AG10803 (cell line): ENCODE measurements around the gene TBXA2R.

Source experiments
- DNase-seq: peaks from one replicate; pipeline ENCODE4 v3.0.0; 2010; ENCODE audit warnings: low read depth
- H3K4me3 ChIP-seq: 2 replicates; pipeline ENCODE4 v1.5.1; 2011; ENCODE audit warnings: mild to moderate bottlenecking, low read length, control low read depth
- TF ChIP-seq, protein P1 (sequence below): conservative IDR thresholded peaks from 2 replicates; pipeline ENCODE4 v1.5.1; 2011; ENCODE audit warnings: mild to moderate bottlenecking, low read length, control low read depth, inconsistent platforms

Gene TBXA2R

GRCh38 chr19:3618811-3619630 is 12.3 kb upstream of the TBXA2R start:
- no peak for DNase-seq
- TF ChIP-seq, protein P1, sequence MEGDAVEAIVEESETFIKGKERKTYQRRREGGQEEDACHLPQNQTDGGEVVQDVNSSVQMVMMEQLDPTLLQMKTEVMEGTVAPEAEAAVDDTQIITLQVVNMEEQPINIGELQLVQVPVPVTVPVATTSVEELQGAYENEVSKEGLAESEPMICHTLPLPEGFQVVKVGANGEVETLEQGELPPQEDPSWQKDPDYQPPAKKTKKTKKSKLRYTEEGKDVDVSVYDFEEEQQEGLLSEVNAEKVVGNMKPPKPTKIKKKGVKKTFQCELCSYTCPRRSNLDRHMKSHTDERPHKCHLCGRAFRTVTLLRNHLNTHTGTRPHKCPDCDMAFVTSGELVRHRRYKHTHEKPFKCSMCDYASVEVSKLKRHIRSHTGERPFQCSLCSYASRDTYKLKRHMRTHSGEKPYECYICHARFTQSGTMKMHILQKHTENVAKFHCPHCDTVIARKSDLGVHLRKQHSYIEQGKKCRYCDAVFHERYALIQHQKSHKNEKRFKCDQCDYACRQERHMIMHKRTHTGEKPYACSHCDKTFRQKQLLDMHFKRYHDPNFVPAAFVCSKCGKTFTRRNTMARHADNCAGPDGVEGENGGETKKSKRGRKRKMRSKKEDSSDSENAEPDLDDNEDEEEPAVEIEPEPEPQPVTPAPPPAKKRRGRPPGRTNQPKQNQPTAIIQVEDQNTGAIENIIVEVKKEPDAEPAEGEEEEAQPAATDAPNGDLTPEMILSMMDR, result no peak
- no peak overlapping the region for H3K4me3 ChIP-seq

GRCh38 chr19:3618144-3618810 is 11.6 kb upstream of the TBXA2R start:
- H3K4me3 ChIP-seq, result 0 out of 2 replicates have a peak overlapping the region, but pooled peaks have one; percentile 7
- peak; percentile 57 for DNase-seq

GRCh38 chr19:3617463-3617862 is 10.8 kb upstream of the TBXA2R start:
- DNase-seq, result no peak
- no peak overlapping the region for H3K4me3 ChIP-seq
- TF ChIP-seq, protein P1, result no peak

More at GRCh38 chr19:3618144-3618810, 11.6 kb upstream of the TBXA2R start:
- TF ChIP-seq, protein P1, result peak; percentile 78

- TF ChIP-seq, protein P1, result no peak
- no peak for DNase-seq
- H3K4me3 ChIP-seq, result no peak overlapping the region
Observed at GRCh38 chr19:3615524-3616135, 9.0 kb upstream of the TBXA2R start.

DNA sequence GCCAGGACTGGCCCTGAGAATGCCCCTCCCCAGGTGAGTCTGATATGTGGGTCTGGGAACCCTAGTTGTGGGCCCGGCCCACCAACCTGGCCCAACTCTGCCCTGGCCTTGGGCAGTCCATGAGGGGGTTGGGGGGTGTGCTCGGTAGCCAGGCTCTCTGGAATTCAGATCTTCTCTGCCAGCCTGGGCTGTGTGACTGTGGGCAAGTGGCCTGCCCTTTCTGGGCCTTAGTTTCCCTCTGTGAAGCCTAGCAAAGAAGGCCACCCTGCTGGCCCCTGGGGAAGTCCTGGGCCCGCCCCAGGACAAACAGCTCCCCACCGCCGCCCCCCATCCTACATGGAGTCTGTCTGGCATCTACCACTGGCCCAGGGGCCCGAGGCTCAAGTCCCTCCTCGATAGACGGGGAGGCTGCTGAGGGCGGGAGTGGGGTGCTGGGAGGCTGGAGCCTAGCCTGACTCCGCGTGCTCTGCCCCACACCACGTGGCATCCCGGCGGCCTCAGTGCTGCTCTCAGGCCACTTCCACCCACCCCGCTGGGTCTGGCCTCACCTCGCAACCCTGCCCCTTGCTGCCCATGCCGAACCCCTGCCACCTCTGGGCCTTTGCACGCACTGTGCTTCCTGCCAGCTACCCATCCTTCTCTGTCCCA is 8.3 kb upstream of the TBXA2R start:
- no peak for DNase-seq
- TF ChIP-seq, protein P1, result no peak
- H3K4me3 ChIP-seq, result no peak overlapping the region

- H3K4me3 ChIP-seq, result no peak overlapping the region
- TF ChIP-seq, protein P1, result no peak
- no peak for DNase-seq
Observed at GRCh38 chr19:3613818-3614661, 7.4 kb upstream of the TBXA2R start.
